OCI-LY1 (cell line): ENCODE data around the gene HPD.

ENCODE experiments used
- H2AFZ ChIP-seq: fragments of 200-600 bp; sonication (generic), shearing (Covaris generic); 2 replicates; pipeline ENCODE4 v1.6.0; 2014; ENCODE audit warnings: antibody characterized with exemption, mild to moderate bottlenecking, low read length
- H3F3A ChIP-seq: fragments of 200-600 bp; sonication (generic), shearing (Covaris generic); 2 replicates; pipeline ENCODE4 v1.6.0; 2014; ENCODE audit warnings: mild to moderate bottlenecking, antibody characterized with exemption, low read length, moderate library complexity; ENCODE audit not compliant: insufficient read depth
- H3K27ac ChIP-seq: fragments of 200-600 bp; sonication (generic); 2 replicates; pipeline ENCODE4 v1.5.1; 2014; ENCODE audit warnings: low read length, mixed run types, mild to moderate bottlenecking, low read depth; ENCODE audit not compliant: poor library complexity, severe bottlenecking
- H3K27me3 ChIP-seq: fragments of 200-600 bp; sonication (generic); 2 replicates; pipeline ENCODE4 v1.6.0; 2014; ENCODE audit warnings: antibody characterized with exemption, mild to moderate bottlenecking, low read length, moderate library complexity; ENCODE audit not compliant: insufficient read depth
- H3K36me3 ChIP-seq: fragments of 200-600 bp; sonication (generic); 2 replicates; pipeline ENCODE4 v1.6.1; 2014; ENCODE audit warnings: mild to moderate bottlenecking, antibody characterized with exemption, low read length, moderate library complexity, mixed read lengths; ENCODE audit not compliant: insufficient read depth
- H3K4me1 ChIP-seq: fragments of 200-600 bp; sonication (generic); 2 replicates; pipeline ENCODE4 v1.5.1; 2014; ENCODE audit warnings: mild to moderate bottlenecking, low read length, moderate library complexity; ENCODE audit not compliant: insufficient read depth, severe bottlenecking
- H3K4me2 ChIP-seq: fragments of 200-600 bp; sonication (generic), shearing (Covaris generic); 2 replicates; pipeline ENCODE4 v1.6.1; 2014; ENCODE audit warnings: low read length
- H3K4me3 ChIP-seq: fragments of 200-600 bp; sonication (generic); 2 replicates; pipeline ENCODE4 v1.5.1; 2014; ENCODE audit warnings: low read length, low read depth, mild to moderate bottlenecking, mixed read lengths; ENCODE audit not compliant: poor library complexity, severe bottlenecking
- H3K79me2 ChIP-seq: fragments of 200-600 bp; shearing (Covaris generic); 2 replicates; pipeline ENCODE4 v1.6.1; 2016; ENCODE audit warnings: mixed run types, low read length, mixed read lengths; ENCODE audit not compliant: insufficient read depth
- H3K9ac ChIP-seq: fragments of 200-600 bp; sonication (generic), shearing (Covaris generic); 2 replicates; pipeline ENCODE4 v1.6.1; 2014; ENCODE audit warnings: mild to moderate bottlenecking, low read length, mixed read lengths
- H3K9me2 ChIP-seq: fragments of 200-600 bp; sonication (generic), shearing (Covaris generic); 2 replicates; pipeline ENCODE4 v1.6.1; 2014; ENCODE audit warnings: low read depth, mild to moderate bottlenecking, low read length, mixed read lengths
- H3K9me3 ChIP-seq: fragments of 200-600 bp; shearing (Covaris generic); 2 replicates; pipeline ENCODE4 v1.6.1; 2014; ENCODE audit warnings: low read length, mixed read lengths
- H4K20me1 ChIP-seq: fragments of 200-600 bp; sonication (generic), shearing (Covaris generic); 2 replicates; pipeline ENCODE4 v1.6.0; 2016; ENCODE audit warnings: mild to moderate bottlenecking, low read length; ENCODE audit not compliant: insufficient read depth
- EZH2 ChIP-seq: fragments of 200-600 bp; sonication (generic), shearing (Covaris generic); IDR thresholded peaks from 2 replicates; pipeline ENCODE4 v1.8.0; 2017; ENCODE audit warnings: borderline replicate concordance, mixed run types, mild to moderate bottlenecking, antibody characterized with exemption, low read length, moderate library complexity, mixed read lengths
- TF ChIP-seq, protein P1 (sequence below): fragments of 200-600 bp; sonication (generic), shearing (Covaris generic); IDR thresholded peaks from 2 replicates; pipeline ENCODE4 v1.5.1; 2017; ENCODE audit warnings: mild to moderate bottlenecking, antibody characterized with exemption, low read length, moderate library complexity, mixed read lengths

The HPD gene

DNA sequence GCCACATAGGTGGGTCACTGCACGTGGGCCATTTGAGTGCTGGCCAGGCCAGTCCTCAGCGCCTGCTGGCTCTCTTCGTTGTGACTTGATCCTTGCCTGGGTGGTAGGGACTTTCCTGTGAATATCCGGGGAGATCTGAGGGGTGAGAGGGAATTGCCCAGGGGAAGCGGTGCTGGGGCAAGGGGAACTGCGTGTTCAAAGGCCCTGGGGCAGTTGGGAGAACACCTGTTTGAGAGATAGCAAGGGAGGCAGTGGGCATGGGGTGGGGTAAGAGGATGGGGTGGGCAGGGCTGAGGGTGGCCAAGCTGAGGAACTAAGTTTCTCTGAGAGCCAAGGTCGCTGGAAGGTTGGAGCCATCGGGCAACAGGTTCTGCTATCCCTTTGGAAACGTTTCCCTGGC, 29.8 kb downstream of the HPD start:
- no peak overlapping the region for H3K27ac ChIP-seq
- peaks cover 6% of the 10 kb centered on the region for H3K4me1 ChIP-seq
- H3K36me3 ChIP-seq, result peaks cover 73% of the 10 kb centered on the region

DNA sequence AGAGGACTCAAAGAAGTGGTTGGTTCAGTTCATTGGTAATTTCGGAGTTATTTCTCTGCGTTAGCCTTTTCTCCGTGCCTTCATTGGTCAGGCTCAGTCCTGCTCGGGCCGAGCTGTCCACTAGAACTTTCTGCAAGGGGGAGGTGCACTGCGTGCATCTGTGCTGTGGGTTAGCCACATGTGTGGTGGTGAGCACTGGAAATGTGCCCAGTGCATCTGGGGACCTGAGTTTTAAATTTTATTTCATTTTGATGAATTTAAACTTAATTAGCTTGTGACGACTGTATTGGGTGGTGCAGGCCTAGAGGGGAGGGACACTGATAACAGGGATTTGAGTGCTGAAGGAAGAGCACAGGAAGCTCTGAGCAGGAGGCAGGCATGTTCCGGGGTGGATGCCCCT, 30.4 kb downstream of the HPD start:
- Histone ChIP-seq H3K4me2 (no peak overlapping the region), H3K4me3 (no peak overlapping the region), H3K4me1 (peaks cover 6% of the 10 kb centered on the region), H3K9me2 (no peaks in the 10 kb centered on the region), H3K79me2 (no peaks in the 10 kb centered on the region), H3K27me3 (no peaks in the 10 kb centered on the region), H3K9me3 (no peaks in the 10 kb centered on the region), H3F3A (no peaks in the 10 kb centered on the region), H3K36me3 (peaks cover 78% of the 10 kb centered on the region), H2AFZ (no peak overlapping the region), H3K27ac (no peak overlapping the region), H4K20me1 (no peaks in the 10 kb centered on the region), H3K9ac (no peak overlapping the region)
- TF ChIP-seq EZH2, result no peak
- TF ChIP-seq, protein P1, sequence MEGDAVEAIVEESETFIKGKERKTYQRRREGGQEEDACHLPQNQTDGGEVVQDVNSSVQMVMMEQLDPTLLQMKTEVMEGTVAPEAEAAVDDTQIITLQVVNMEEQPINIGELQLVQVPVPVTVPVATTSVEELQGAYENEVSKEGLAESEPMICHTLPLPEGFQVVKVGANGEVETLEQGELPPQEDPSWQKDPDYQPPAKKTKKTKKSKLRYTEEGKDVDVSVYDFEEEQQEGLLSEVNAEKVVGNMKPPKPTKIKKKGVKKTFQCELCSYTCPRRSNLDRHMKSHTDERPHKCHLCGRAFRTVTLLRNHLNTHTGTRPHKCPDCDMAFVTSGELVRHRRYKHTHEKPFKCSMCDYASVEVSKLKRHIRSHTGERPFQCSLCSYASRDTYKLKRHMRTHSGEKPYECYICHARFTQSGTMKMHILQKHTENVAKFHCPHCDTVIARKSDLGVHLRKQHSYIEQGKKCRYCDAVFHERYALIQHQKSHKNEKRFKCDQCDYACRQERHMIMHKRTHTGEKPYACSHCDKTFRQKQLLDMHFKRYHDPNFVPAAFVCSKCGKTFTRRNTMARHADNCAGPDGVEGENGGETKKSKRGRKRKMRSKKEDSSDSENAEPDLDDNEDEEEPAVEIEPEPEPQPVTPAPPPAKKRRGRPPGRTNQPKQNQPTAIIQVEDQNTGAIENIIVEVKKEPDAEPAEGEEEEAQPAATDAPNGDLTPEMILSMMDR, result no peak

More for the DNA sequence above, 29.8 kb downstream of the HPD start:
- no peak for TF ChIP-seq EZH2
- Histone ChIP-seq H3K9me3 (no peaks in the 10 kb centered on the region), H3K9ac (no peak overlapping the region), H3K9me2 (no peaks in the 10 kb centered on the region), H2AFZ (no peak overlapping the region), H3F3A (no peaks in the 10 kb centered on the region), H3K79me2 (no peaks in the 10 kb centered on the region), H3K27me3 (no peaks in the 10 kb centered on the region), H3K4me2 (no peak overlapping the region), H3K4me3 (no peak overlapping the region), H4K20me1 (no peaks in the 10 kb centered on the region)

DNA sequence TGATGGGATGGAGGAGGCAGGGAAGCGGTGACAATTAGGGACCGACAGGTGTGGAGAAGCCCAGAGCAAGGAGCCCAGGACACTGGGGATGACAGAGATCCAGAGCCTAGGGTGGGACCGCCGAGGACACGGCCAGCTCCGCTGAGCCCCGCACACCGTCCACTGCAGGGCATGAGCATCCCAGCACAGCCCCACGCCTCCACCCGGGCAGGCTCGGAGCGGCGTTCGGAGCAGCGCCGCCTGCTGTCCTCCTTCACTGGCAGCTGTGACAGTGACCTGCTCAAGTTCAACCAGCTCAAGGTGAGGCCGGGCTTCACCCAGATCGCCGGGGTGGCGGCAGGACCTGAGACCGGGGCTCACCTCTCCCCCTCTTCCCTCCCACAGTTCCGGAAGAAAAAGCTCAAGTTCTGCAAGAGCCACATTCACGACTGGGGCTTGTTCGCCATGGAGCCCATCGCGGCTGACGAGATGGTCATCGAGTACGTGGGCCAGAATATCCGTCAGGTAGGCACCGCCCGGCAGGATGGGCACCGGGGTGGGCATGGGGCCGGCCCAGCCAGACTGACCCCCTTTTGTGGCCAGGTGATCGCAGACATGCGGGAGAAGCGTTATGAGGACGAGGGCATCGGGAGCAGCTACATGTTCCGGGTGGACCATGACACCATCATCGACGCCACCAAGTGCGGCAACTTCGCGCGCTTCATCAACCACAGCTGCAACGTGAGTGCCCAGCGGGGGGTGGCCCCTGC, 31.1 kb downstream of the HPD start:
- no peaks in the 10 kb centered on the region for H3F3A ChIP-seq
- no peaks in the 10 kb centered on the region for H3K79me2 ChIP-seq
- no peak overlapping the region for H3K9ac ChIP-seq
- H3K4me1 ChIP-seq, result peaks cover 6% of the 10 kb centered on the region
- no peaks in the 10 kb centered on the region for H4K20me1 ChIP-seq
- peaks cover 83% of the 10 kb centered on the region for H3K36me3 ChIP-seq
- no peak overlapping the region for H3K4me2 ChIP-seq
- H3K9me3 ChIP-seq, result no peaks in the 10 kb centered on the region
- no peaks in the 10 kb centered on the region for H3K27me3 ChIP-seq
- no peak overlapping the region for H2AFZ ChIP-seq
- H3K9me2 ChIP-seq, result no peaks in the 10 kb centered on the region
- no peak for TF ChIP-seq EZH2
- TF ChIP-seq, protein P1, result no peak
- no peak overlapping the region for H3K27ac ChIP-seq
- H3K4me3 ChIP-seq, result no peak overlapping the region
